ENCODE data around the gene IDH3A.

IDH3A gene

DNA sequence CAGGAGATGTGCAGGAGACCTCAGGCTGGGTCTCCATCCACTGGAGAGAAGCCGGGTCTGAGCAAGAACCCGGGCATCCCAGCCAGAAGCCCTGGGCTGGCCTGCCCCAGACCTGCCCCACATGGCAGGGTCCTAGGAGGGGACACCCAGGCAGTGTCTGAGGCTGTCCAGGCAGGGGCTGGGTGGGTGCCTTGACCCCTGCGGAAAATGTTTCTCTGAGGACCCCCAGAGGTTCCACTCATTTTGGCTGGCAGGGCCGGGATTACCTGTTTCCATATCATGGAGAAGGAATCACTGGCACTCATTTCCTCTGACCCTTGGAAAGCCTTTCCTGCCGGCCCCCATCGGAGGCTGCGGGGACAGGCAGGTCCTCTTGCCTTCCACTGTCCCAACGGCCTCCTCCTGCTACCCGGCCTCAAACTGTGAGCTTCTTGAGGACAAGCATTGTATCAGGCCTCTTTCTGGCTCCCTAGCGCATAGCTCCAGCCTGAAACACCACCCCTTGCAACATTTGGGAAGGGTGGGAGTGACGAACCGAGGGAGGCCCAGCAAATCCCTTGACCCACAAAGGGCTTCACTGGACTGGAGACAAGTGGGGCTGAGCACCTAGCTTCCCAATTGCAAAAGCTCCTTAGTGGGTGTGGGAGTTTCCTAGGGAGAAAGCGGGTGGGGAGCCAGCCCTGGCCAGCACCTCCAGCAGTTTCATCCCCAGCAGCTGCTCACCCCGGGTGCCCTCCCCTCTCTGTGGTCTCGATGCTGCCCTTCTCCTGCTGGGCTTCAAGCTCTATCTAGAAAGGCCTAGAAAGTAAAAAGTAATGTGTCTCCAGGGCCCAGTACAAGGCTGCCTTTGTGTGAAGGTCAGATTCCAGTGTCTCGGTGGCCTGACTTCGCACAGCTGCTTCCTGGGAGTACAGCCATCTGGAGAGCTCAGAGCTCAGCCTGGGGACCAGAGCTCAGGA, 55.5 kb downstream of the IDH3A start:
- DNase-seq, result no peak

DNA sequence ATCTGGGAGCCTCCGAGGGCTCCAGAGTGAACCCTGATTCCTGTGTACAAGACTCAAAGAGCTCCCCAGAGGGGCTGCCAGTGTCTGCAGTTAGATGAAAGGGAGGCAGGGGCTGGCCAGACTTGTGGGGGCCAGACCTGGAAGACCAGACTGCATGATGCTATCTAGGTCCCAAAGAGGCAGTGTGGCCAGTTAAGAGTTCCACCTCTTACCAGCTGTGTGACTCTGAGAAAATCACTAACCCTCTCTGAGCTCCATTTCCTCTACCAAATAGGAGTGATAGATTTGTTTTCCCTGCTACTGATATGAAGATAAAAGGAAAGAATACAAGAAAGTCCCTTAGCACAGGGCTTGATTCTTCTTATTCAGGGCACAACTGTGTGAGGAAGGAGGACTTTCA, 56.2 kb downstream of the IDH3A start:
- DNase-seq, result no peak

DNA sequence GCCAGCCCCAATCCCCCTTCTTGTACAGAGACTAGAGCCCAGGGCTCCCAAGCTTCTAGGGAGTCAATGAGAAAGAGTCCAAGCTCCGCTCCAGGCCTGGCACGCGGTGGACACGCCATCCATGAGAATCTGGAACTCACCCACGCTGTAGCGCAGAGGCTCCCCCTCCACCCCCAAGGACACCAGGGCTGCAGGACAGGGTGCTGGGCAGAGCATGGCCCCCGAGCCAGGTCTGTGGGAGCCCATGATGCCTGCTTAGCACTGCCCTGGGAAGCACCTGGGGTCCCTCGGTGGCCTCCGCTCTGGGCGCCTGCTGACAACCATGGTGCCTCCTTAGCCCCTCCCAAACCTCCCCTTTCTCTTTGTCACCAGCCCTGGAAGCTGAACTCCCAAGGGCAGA, 56.7 kb downstream of the IDH3A start:
- DNase-seq, result no peak

DNA sequence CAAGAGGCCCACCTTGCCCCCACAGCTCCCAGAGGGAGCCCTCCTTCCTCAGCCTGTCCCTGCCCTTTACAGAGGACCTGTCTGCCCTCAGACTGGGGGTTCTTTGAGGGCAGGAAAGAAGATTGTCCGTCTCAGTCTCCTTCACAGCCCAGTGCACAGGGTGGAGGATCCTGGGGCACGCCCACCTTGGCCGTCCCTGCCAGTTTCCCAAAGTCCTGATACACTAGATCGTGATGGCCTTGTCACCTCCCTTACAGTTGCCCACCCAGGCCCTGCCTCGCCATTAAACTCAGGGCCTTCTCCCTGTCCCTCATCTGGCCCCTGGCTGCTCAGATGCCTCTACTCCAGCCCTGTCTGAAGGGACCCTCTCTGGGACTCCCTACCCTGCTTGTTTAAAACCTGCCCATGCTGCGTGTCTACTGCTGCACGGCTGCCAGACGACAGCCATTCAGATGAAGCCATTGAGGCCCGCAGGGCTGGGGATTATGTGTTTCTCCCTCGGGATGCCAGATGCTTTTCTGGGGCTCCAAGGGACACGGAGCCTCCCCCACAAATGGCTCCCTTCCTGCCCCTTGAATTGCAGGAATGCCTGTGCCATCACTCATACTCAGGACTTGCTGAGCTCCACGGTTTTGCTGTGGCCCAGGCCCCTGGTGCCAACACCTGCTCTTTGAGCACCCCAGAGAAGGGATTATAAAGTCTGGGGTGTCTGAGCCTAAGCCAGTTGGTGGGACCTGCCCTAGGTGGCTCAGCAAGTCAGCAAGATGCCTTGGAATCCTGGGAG, 57.4 kb downstream of the IDH3A start:
- no peak for DNase-seq

DNA sequence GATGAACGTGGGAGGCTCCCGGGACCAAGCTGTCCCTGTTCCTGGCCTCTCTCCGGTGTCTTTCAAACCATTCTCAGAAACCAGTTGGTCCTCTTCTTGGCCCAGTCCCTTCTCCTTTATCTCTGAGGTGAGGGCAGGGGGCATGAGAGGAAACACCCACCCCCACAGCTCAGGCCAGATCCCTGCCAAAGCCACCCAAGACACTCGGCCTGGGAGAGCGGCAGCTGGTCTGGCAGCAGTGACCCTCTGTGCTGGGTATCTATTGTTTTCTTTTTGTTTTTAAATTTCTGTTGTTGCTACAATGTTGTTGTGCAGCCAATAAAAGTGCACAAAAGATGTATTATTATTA, 57.9 kb downstream of the IDH3A start:
- no peak for DNase-seq

DNA sequence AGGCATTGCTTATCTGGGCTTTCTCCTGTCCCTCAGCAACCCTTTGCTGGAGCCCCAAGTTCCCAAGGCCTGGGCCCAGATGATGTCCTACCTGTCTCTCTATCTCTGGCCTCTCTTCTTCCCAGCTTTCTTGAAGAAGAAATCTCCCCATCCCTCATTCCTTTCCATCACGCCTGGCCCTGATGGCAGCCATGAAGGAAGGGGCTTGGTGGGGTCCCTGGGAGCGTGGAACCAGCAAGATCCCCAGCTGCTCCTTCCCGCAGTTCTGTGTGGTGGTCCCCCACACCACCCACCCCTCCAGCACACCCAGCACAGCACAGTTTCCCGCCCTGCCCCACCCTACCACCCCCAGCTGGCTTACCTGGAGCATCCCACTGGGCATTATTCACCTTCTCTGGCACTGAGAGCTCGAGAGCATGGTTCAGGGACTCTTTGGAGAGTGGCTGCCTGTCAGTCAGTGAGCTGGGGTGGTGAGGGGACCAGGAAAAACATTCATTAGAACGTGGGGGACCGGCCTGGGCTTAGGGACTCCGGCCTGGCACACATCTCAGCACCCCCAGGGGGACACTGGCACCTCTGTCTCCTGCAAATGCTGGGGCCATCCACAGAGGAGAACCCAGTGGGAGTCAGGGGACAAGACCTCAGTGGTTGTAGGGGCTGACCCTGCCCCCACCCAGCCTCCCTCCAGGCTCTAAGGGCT, 58.6 kb downstream of the IDH3A start:
- no peak for DNase-seq

DNA sequence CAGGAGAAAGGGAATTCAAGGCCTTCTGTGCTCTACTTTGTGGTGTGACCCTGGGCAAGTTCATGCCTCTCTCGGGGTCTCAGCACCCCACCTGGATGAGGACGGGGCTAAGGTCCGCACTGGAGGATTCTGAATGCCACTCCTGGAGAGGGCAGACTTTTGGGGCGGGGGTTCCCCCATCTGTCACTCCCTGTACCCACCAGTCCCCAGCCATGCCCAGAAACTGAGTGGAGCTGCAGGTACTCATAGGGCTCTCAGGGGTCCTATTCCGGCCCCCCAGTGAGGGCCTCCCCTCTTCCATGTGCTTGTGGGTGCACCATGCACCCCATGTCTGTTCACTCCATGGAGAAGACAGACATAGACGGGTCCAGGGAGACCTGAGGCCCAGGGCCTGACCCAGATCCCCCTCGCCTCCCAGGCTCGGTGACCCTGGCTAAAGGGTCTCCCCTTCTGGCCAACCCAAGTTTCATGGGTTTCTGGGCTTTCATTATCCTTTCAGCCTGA, 59.2 kb downstream of the IDH3A start:
- no peak for DNase-seq

DNA sequence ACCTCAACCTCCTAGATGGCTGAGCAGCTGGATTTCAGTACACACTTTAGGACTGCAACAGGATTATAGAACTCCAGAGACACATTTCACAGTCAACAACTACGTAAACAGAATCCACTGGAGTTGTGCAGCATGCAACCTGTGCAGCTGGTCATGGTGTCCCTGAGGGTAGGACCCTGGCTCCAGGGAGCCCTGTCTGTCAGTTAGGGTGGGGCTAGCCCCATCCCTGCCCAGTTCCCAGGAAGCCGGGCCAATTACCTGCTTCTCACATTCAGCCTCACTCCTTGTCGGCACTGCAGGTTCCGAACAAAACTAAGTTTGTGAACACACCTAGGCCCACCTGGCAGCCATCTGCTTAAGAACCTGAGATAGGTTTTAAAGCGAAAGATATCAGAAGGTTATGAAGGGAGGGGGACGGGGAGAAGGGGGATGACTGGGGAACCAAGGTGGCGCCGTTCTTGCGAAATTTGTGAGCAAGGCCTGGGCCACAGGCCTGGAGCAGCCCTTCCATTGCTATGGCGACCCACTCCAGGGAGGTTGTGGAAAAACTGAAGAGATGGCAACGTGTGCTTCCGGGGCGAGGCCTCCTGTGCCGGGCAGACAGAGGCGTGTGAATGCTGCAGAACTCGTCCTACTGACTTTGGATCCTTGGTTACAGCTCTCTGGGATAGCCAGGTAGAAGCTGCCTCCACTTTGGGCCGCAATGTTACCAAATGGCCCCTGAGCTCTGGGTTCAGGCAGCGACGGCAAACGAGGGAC, 59.9 kb downstream of the IDH3A start:
- no peak for DNase-seq

DNA sequence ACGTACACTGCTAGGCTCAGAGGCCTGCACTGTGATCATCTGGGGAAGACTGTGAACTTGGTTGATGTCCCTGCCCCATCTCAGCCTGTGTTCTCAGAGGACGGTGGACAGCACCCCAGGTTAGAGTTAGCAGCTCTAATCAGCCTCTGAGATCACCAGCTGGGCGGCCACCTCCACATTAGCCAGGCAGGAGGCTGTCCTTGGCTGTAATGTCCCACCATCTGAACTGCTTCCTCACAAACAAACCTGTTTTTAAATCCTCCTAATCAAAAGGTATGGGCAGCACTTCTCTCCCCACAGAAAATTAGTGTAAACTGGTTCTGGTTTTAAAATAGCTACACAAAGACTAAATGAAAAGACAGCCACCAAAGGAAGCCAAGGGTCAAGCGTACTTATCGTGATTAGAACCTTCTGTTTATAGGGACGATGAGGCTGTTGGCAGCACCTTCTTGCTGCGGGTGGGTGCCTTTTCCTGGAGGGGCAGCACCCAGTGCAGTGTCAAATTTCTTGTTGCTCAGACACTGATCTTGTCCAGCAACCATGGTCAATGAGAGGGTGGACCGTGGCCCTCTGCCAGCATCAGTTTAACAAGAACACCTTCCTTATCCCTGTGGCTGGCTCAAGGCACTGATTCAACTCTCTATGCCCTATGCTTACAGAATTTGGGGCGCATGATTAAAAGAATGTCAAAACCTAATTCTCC, 60.6 kb downstream of the IDH3A start:
- DNase-seq, result no peak

DNA sequence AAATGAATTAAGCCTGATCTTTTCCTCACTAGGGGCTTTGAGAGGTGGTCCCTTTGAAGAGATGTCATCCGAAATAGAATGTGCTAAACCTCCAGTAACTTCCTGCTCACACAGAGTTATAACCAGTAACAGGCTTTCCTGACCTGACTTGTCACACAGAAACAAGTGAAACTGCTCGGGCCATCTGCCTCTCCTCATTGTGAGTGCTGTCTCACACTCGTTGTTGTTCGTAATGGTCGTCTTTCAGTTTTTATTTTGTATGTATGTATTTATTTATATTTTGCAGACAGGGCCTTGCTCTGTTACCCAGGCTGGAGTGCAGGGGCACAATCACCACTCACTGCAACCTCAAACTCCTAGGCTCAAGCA, 61.2 kb downstream of the IDH3A start:
- no peak for DNase-seq

DNA sequence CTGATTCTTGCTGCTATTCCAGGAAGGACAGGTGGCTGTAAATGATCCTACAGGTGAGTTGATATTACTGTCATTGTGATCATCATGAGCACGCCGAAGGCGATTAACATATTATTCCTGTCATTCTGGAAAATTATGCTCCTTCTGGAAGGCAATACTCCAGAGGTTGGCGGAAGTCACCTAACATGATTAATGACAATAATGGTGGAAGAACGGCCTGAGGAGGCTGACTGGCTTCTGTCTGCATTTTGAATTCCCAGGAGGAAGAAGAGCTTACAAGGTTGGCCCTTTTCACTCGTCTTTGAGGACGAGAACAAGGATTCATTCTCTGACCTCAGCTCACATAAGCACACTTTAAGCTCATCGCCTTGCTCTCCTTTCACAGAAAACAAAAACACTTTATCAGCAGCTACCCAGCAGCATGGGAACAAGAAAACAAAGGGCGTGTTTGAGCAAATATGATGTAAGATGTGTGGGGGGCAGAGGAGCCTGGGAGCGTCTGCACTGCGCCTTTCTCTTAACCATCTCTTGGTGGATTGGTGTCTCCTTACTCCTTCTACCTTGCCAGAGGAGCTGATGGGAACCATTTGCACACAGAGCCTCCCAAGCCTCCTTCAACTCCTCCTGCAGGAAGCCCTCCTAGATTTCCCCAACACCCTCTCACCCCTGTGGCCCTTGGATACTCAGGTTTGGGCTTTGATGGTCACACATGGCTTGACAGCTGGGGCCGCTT, 62.2 kb downstream of the IDH3A start:
- no peak for DNase-seq

DNA sequence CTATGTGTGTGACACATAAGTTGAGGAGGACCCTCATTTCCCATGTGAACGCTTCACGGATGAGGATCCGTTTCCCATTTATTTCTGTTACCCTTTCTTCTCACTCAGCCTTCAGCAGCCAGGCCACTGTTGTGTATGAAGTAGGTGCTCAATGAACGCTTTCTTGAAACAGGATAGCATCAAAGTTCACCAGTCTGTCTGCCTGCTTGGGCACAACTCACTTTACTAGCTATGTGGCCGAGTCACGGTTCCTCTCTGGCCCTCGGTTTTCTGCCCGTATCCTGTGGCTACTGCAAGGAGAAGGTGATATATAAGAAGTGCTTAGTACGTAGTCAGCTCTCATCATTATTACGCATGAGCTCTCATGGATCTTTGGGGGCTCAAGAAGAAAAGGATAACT, 62.8 kb downstream of the IDH3A start:
- no peak for DNase-seq

DNA sequence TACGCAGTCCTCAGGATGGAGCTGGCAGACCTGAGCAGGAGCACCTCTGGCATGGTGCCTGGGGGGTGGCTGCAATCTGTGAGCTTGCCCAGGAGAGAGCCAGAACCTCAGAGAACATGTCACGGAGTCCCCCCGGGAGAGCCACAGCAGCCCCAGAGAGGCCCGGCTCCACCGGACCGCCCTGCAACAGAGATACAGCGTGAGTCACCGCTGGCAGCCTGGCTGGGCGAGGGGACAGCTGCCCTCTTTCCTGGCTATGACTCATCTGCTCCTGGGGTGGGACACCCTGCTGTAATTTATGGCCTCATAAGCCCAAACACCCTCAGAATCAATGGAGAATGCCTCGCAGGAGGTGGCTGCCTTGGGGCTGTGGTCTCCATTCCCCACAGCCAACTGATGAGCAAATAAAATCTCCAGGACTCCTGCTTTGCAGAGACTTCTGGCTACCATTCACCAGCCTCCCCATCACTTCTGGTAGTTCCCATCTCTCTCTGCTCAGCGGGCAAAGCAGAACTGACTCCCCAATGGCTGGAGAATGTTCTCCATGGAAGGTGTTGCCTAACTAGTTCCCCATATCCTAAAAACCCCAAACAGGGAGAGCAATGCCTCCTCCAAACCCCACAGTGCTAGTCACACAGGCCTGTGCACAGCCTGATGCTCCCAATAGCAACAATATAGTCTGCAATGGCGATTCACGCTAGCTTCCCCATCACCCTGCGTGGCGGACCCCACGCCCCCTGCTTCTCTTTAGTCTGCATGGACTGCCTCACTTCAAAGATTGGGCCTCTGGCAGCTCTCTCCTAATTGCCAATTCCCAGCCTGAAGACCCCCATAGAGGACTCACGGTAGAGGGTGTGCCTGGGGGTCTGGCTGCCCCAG, 63.6 kb downstream of the IDH3A start:
- DNase-seq, result no peak

DNA sequence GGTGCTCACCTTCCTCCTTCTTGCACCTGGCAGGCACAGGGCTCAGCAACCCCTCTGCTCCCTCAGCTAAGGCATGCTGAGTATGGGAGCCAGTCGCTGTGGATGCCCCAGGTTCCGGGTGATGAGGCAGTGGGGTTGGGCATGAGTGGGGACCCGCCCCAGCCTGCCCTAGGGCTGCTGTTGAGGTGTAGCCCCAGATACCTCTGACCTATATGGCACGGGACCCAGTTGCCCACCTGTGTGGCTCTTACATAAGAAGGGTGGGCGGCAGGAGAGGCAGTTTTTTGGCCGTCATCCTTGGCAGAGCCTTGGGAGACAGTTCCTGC, 64.2 kb downstream of the IDH3A start:
- DNase-seq, result no peak

DNA sequence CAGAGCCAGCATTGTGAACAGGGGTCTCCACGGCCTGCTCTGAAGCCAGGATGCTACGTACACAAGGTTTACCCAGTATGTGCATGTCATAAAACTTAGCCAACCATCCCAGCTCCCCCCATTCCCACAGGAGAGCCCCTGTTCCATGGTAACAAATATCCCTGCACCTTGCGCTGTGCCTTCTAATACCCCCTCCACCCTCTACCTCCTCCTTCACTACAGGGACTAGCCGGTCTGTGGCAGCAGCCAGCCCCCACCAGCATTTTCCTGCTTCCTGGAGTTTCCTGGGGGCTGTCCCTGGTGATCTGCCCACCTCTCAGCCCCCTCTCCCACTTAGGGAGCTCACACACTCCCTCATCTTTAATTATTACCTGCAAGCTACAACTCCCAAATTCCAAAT, 64.8 kb downstream of the IDH3A start:
- no peak for DNase-seq

DNA sequence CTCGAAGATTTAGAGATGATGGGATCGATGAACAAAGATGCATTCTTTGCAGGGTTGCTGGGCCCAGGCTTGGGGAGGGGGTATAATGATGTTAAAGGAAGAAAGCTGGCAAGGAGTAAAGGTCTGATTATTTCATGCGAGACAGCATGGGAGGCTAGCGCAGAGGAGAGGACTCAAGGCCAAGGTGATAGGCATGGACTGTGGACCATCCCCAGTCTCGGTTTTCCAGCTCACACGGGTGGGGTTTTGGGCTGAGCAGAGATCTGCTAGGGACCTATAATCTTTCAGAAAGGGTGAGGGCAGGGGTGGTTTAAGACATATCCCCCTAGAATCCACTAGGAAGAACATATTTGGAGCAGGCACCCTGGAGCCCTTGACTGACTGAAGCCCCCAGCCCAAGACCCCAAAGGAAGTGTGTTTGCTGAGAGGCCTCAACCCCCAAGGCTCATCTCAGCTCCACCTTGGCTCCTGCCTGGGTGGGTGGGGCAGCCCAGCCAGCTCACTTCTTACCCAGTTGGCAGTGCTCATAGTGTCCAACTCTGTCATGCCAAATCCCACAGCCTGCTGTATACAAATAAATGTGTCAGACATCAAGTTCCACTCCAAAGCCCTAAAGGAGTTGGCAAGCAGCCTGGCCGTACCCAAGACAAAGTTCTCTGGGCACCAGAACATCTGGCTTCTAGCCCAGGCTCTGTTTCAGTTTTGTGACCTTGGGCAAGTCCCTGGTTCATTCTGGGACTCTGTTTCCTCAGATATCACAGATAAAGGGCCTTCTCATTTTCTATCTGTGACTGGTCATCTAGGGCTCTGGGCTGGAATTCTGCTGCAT, 67.3 kb downstream of the IDH3A start:
- no peak for DNase-seq

DNA sequence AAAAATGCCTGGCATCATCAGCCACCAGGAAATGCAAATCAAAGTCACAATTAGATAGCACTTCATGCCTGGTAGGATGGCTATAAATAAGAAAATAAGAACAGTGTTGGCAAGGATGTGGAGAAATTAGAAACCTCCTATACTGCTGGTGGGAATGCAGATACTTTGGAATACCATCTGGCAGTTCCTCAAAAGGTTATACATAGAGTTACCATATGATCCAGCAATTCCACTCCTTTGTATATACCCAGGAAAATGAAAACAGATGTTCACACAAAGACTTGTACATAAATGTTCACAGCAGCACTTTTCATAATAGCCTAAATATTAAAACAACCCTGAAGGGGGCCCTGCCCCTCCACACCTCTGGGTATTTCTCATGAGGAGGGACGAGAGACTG, 71.6 kb downstream of the IDH3A start:
- no peak for DNase-seq

All from NCI-H187 treated with DMSO at 0.1 percent for 48 hours (cell line).